Measurements from ENCODE around the gene PVR. TPM values are rescaled to one million over a fixed set of nuclear protein-coding genes. Genes with fewer than 3 reads are reported as not detected.

PVR gene
- total and polyA plus RNA-seq, 4 donors, result 11.4 to 49.0 (median 32.1) TPM

- WGBS, result 92% methylated on average over 5 of the region's 5 CpGs
- TF ChIP-seq JUND (IDR thresholded peaks at IDR 0.05) (no peak), CTCF (IDR thresholded peaks at IDR 0.05; ENCODE audit: low read depth, low read length, missing input control) (no peak), EGR1 (IDR thresholded peaks at IDR 0.05; ENCODE audit: low read depth in 2 of 2) (no peak), RXRA (IDR thresholded peaks at IDR 0.05) (no peak), HNF4A (conservative IDR thresholded peaks at IDR 0.05) (no peak), SP1 (IDR thresholded peaks at IDR 0.05) (no peak), REST (IDR thresholded peaks at IDR 0.05) (no peak), RAD21 (IDR thresholded peaks at IDR 0.05) (no peak), TAF1 (conservative IDR thresholded peaks at IDR 0.05) (no peak), FOXA2 (IDR thresholded peaks at IDR 0.05) (no peak), GABPA (IDR thresholded peaks at IDR 0.05 in 1 of 2, conservative IDR thresholded peaks at IDR 0.05 in 1 of 2) (no peak), FOXA1 (IDR thresholded peaks at IDR 0.05) (no peak), HNF4G (IDR thresholded peaks at IDR 0.05) (no peak), NR2F2 (IDR thresholded peaks at IDR 0.05) (no peak), YY1 (IDR thresholded peaks at IDR 0.05) (no peak)
- TF ChIP-seq, protein P1, sequence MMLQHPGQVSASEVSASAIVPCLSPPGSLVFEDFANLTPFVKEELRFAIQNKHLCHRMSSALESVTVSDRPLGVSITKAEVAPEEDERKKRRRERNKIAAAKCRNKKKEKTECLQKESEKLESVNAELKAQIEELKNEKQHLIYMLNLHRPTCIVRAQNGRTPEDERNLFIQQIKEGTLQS (IDR thresholded peaks at IDR 0.05), result no peak
- TF ChIP-seq, protein P2, sequence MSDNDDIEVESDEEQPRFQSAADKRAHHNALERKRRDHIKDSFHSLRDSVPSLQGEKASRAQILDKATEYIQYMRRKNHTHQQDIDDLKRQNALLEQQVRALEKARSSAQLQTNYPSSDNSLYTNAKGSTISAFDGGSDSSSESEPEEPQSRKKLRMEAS (IDR thresholded peaks at IDR 0.05), result no peak
- TF ChIP-seq, protein P3, sequence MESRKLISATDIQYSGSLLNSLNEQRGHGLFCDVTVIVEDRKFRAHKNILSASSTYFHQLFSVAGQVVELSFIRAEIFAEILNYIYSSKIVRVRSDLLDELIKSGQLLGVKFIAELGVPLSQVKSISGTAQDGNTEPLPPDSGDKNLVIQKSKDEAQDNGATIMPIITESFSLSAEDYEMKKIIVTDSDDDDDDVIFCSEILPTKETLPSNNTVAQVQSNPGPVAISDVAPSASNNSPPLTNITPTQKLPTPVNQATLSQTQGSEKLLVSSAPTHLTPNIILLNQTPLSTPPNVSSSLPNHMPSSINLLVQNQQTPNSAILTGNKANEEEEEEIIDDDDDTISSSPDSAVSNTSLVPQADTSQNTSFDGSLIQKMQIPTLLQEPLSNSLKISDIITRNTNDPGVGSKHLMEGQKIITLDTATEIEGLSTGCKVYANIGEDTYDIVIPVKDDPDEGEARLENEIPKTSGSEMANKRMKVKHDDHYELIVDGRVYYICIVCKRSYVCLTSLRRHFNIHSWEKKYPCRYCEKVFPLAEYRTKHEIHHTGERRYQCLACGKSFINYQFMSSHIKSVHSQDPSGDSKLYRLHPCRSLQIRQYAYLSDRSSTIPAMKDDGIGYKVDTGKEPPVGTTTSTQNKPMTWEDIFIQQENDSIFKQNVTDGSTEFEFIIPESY (IDR thresholded peaks at IDR 0.05), result no peak
- H3K9me3 ChIP-seq (ENCODE audit: control insufficient read depth in 4 of 4, low read length in 3 of 4), result no peaks in the 10 kb centered on the region
- H3K27ac ChIP-seq (ENCODE audit: low read depth in 1 of 2, low read length in 2 of 2), result no peak overlapping the region
- DNase-seq (ENCODE audit: low spot score), result no peak
- H3K9ac ChIP-seq (ENCODE audit: low read depth in 1 of 2, low read length in 2 of 2), result no peak overlapping the region
- H3K27me3 ChIP-seq (ENCODE audit: control insufficient read depth in 4 of 4, insufficient read depth in 4 of 4, low read length in 3 of 4), result no peaks in the 10 kb centered on the region
- no peaks in the 10 kb centered on the region for H3K36me3 ChIP-seq (ENCODE audit: control insufficient read depth in 4 of 4, insufficient read depth in 3 of 4, low read depth in 1 of 4, low read length in 3 of 4)
- H3K4me3 ChIP-seq (ENCODE audit: low read depth in 1 of 3, low read length in 3 of 3), result no peak overlapping the region
- peaks cover 4 to 23% (median 21%) of the 10 kb centered on the region in 4 donors for H3K4me1 ChIP-seq (ENCODE audit: control insufficient read depth in 4 of 4, insufficient read depth in 4 of 4, low read length in 3 of 4)
Measured at GRCh38 chr19:44700547-44700946, 56.8 kb downstream of the PVR start.

Data from liver (tissue), 9 donors.